Measurements from ENCODE around the gene ATG101.

The ATG101 gene

GRCh38 chr12:52067081-52067374, 2.8 kb upstream of the ATG101 start:
- no peak overlapping the region for H3K9ac ChIP-seq (ENCODE audit: low read depth, low read length, poor library complexity, severe bottlenecking)
- no peak overlapping the region for H3K4me3 ChIP-seq (ENCODE audit: low read length, poor library complexity, severe bottlenecking)
- H3K9me2 ChIP-seq (replicated peaks; ENCODE audit: low read depth, low read length) = no peaks in the 10 kb centered on the region
- H3K9me3 ChIP-seq (ENCODE audit: insufficient read depth, low read depth, low read length) = no peaks in the 10 kb centered on the region
- H3K27me3 ChIP-seq (ENCODE audit: insufficient read depth, low read length, poor library complexity, severe bottlenecking) = no peaks in the 10 kb centered on the region
- TF ChIP-seq CTCF (conservative IDR thresholded peaks at IDR 0.05; ENCODE audit: low read length) (no peak), EZH2phosphoT487 (IDR thresholded peaks at IDR 0.05; ENCODE audit: borderline replicate concordance) (no peak)
- H3K36me3 ChIP-seq (ENCODE audit: insufficient read depth, low read length) = no peaks in the 10 kb centered on the region
- peaks cover 21% of the 10 kb centered on the region for H3K4me1 ChIP-seq (ENCODE audit: insufficient read depth, low read length, poor library complexity, severe bottlenecking)
- H4K20me1 ChIP-seq (ENCODE audit: insufficient read depth, low read length, poor library complexity, severe bottlenecking) = peaks cover 20% of the 10 kb centered on the region
- H3K79me2 ChIP-seq (ENCODE audit: insufficient read depth, low read length) = peaks cover 22% of the 10 kb centered on the region
- H2AFZ ChIP-seq (ENCODE audit: low read length) = no peak overlapping the region; the same call in 1 of the 2 replicates
- no peaks in the 10 kb centered on the region for H3F3A ChIP-seq (ENCODE audit: low read depth)
- H3K4me2 ChIP-seq (ENCODE audit: low read depth, low read length, poor library complexity, severe bottlenecking) = no peak overlapping the region

GRCh38 chr12:52070185-52070925, 577 bp downstream of the ATG101 start:
- Histone ChIP-seq H4K20me1 (ENCODE audit: insufficient read depth, low read length, poor library complexity, severe bottlenecking) (peaks cover 49% of the 10 kb centered on the region), H3K4me1 (ENCODE audit: insufficient read depth, low read length, poor library complexity, severe bottlenecking) (peaks cover 52% of the 10 kb centered on the region), H3K9me2 (replicated peaks; ENCODE audit: low read depth, low read length) (no peaks in the 10 kb centered on the region), H3K9ac (ENCODE audit: low read depth, low read length, poor library complexity, severe bottlenecking) (peak overlapping the region; percentile 86), H3K9me3 (ENCODE audit: insufficient read depth, low read depth, low read length) (no peaks in the 10 kb centered on the region), H3K79me2 (ENCODE audit: insufficient read depth, low read length) (peaks cover 53% of the 10 kb centered on the region), H3K36me3 (ENCODE audit: insufficient read depth, low read length) (no peaks in the 10 kb centered on the region; the same call in 1 of the 2 replicates), H3K4me2 (ENCODE audit: low read depth, low read length, poor library complexity, severe bottlenecking) (peak overlapping the region; percentile 86), H3K4me3 (ENCODE audit: low read length, poor library complexity, severe bottlenecking) (peak overlapping the region; percentile 87), H3F3A (ENCODE audit: low read depth) (no peaks in the 10 kb centered on the region), H2AFZ (ENCODE audit: low read length) (peak overlapping the region; percentile 92), H3K27me3 (ENCODE audit: insufficient read depth, low read length, poor library complexity, severe bottlenecking) (no peaks in the 10 kb centered on the region)
- TF ChIP-seq CTCF (conservative IDR thresholded peaks at IDR 0.05; ENCODE audit: low read length) = no peak
- no peak for TF ChIP-seq EZH2phosphoT487 (IDR thresholded peaks at IDR 0.05; ENCODE audit: borderline replicate concordance)

- Histone ChIP-seq H2AFZ (ENCODE audit: low read length) (no peak overlapping the region), H3K36me3 (ENCODE audit: insufficient read depth, low read length) (peaks cover 23% of the 10 kb centered on the region; the same call in 1 of the 2 replicates), H4K20me1 (ENCODE audit: insufficient read depth, low read length, poor library complexity, severe bottlenecking) (peaks cover 56% of the 10 kb centered on the region), H3K9me3 (ENCODE audit: insufficient read depth, low read depth, low read length) (no peaks in the 10 kb centered on the region), H3K4me1 (ENCODE audit: insufficient read depth, low read length, poor library complexity, severe bottlenecking) (peaks cover 52% of the 10 kb centered on the region), H3K4me2 (ENCODE audit: low read depth, low read length, poor library complexity, severe bottlenecking) (peak overlapping the region; percentile 86), H3K9me2 (replicated peaks; ENCODE audit: low read depth, low read length) (no peaks in the 10 kb centered on the region), H3F3A (ENCODE audit: low read depth) (no peaks in the 10 kb centered on the region), H3K9ac (ENCODE audit: low read depth, low read length, poor library complexity, severe bottlenecking) (peak overlapping the region; percentile 50), H3K27me3 (ENCODE audit: insufficient read depth, low read length, poor library complexity, severe bottlenecking) (no peaks in the 10 kb centered on the region), H3K79me2 (ENCODE audit: insufficient read depth, low read length) (peaks cover 70% of the 10 kb centered on the region), H3K4me3 (ENCODE audit: low read length, poor library complexity, severe bottlenecking) (peak overlapping the region; percentile 69)
- no peak for TF ChIP-seq EZH2phosphoT487 (IDR thresholded peaks at IDR 0.05; ENCODE audit: borderline replicate concordance)
- no peak for TF ChIP-seq CTCF (conservative IDR thresholded peaks at IDR 0.05; ENCODE audit: low read length)
Observed at GRCh38 chr12:52073531-52074381, 4.0 kb downstream of the ATG101 start.

Measured in Loucy (cell line).